ENCODE data around the gene AAR2.

Gene AAR2

GRCh38 chr20:36237477-36237876, 1.2 kb downstream of the AAR2 start:
- Histone ChIP-seq H3K9ac (peak overlapping the region; percentile 88; the same call in 1 of the 2 replicates), H3K27ac (no peak overlapping the region), H3K4me1 (ENCODE audit: low read depth, poor library complexity, severe bottlenecking) (peaks cover 28% of the 10 kb centered on the region), H3K79me2 (ENCODE audit: insufficient read depth, low read depth) (peaks cover 62% of the 10 kb centered on the region), H3K4me3 (IDR thresholded peaks at IDR 0.05; ENCODE audit: insufficient read depth, low read depth, low read length) (no peak overlapping the region), H3K4me2 (peak overlapping the region; percentile 99), H4K20me1 (ENCODE audit: insufficient read depth) (0 out of 2 replicates have a peak, but pooled peaks cover 6% of the 10 kb centered on the region), H2AFZ (ENCODE audit: low read depth) (no peak overlapping the region), H3K27me3 (ENCODE audit: insufficient read depth, low read depth) (no peaks in the 10 kb centered on the region), H3K36me3 (ENCODE audit: insufficient read depth) (peaks cover 15% of the 10 kb centered on the region)
- TF ChIP-seq CTCF (conservative IDR thresholded peaks at IDR 0.05; ENCODE audit: low read depth, low read length) = no peak

- H3K27ac ChIP-seq = no peak overlapping the region
Measured at GRCh38 chr20:36238153-36238552, 1.9 kb downstream of the AAR2 start.

GRCh38 chr20:36238760-36239159, 2.5 kb downstream of the AAR2 start:
- Histone ChIP-seq H3K27me3 (ENCODE audit: insufficient read depth, low read depth) (no peaks in the 10 kb centered on the region), H2AFZ (ENCODE audit: low read depth) (no peak overlapping the region), H3K4me3 (IDR thresholded peaks at IDR 0.05; ENCODE audit: insufficient read depth, low read depth, low read length) (no peak overlapping the region), H3K79me2 (ENCODE audit: insufficient read depth, low read depth) (peaks cover 72% of the 10 kb centered on the region), H3K9ac (no peak overlapping the region), H4K20me1 (ENCODE audit: insufficient read depth) (0 out of 2 replicates have a peak, but pooled peaks cover 6% of the 10 kb centered on the region), H3K27ac (no peak overlapping the region), H3K36me3 (ENCODE audit: insufficient read depth) (peaks cover 15% of the 10 kb centered on the region), H3K4me2 (no peak overlapping the region), H3K4me1 (ENCODE audit: low read depth, poor library complexity, severe bottlenecking) (peaks cover 28% of the 10 kb centered on the region)
- TF ChIP-seq CTCF (conservative IDR thresholded peaks at IDR 0.05; ENCODE audit: low read depth, low read length) = no peak

More at GRCh38 chr20:36238153-36238552, 1.9 kb downstream of the AAR2 start:
- no peak for TF ChIP-seq CTCF (conservative IDR thresholded peaks at IDR 0.05; ENCODE audit: low read depth, low read length)
- Histone ChIP-seq H3K4me2 (peak overlapping the region; percentile 35; the same call in 1 of the 2 replicates), H3K4me3 (IDR thresholded peaks at IDR 0.05; ENCODE audit: insufficient read depth, low read depth, low read length) (no peak overlapping the region), H3K9ac (no peak overlapping the region), H2AFZ (ENCODE audit: low read depth) (no peak overlapping the region), H3K27me3 (ENCODE audit: insufficient read depth, low read depth) (no peaks in the 10 kb centered on the region), H3K79me2 (ENCODE audit: insufficient read depth, low read depth) (peaks cover 68% of the 10 kb centered on the region), H3K36me3 (ENCODE audit: insufficient read depth) (peaks cover 15% of the 10 kb centered on the region), H3K4me1 (ENCODE audit: low read depth, poor library complexity, severe bottlenecking) (peaks cover 28% of the 10 kb centered on the region), H4K20me1 (ENCODE audit: insufficient read depth) (0 out of 2 replicates have a peak, but pooled peaks cover 6% of the 10 kb centered on the region)

- H3K36me3 ChIP-seq (ENCODE audit: insufficient read depth) = peaks cover 15% of the 10 kb centered on the region
- peaks cover 76% of the 10 kb centered on the region for H3K79me2 ChIP-seq (ENCODE audit: insufficient read depth, low read depth)
- TF ChIP-seq CTCF (conservative IDR thresholded peaks at IDR 0.05; ENCODE audit: low read depth, low read length) = no peak
- H2AFZ ChIP-seq (ENCODE audit: low read depth) = no peak overlapping the region
- no peak overlapping the region for H3K4me2 ChIP-seq
- no peaks in the 10 kb centered on the region for H3K27me3 ChIP-seq (ENCODE audit: insufficient read depth, low read depth)
- no peak overlapping the region for H3K27ac ChIP-seq
- 0 out of 2 replicates have a peak, but pooled peaks cover 6% of the 10 kb centered on the region for H4K20me1 ChIP-seq (ENCODE audit: insufficient read depth)
- no peak overlapping the region for H3K9ac ChIP-seq
- peaks cover 28% of the 10 kb centered on the region for H3K4me1 ChIP-seq (ENCODE audit: low read depth, poor library complexity, severe bottlenecking)
- no peak overlapping the region for H3K4me3 ChIP-seq (IDR thresholded peaks at IDR 0.05; ENCODE audit: insufficient read depth, low read depth, low read length)
Measured at GRCh38 chr20:36240076-36240475, 3.8 kb downstream of the AAR2 start.

All from KMS-11 (cell line).